Gastroesophageal sphincter (tissue), 4 donors: ENCODE data around the gene ZNF865. TPM values are rescaled to one million over a fixed set of nuclear protein-coding genes. Genes with fewer than 3 reads are reported as not detected.
"Not testable (repeated sequence)": the region's sequence is repeated elsewhere in the genome, so short reads cannot be mapped to it uniquely, and the experiment has no call there.

Experiments used
- ATAC-seq: fragments of 150-250 bp; one replicate; pipeline ENCODE4 v1.9.1; 2016; ENCODE audit warnings: mild to moderate bottlenecking, moderate library complexity
- H3K27ac ChIP-seq, 4 donors: fragments of 200-600 bp; sonication (generic) in 3 of 4; 1 replicate in 3 of 4; 2 replicates in 1 of 4; pipeline ENCODE4 v1.5.1; 2016 to 2019
- H3K27me3 ChIP-seq: fragments of 200-600 bp; sonication (generic); one replicate; pipeline ENCODE4 v1.5.1; 2019
- H3K36me3 ChIP-seq, 2 donors: fragments of 200-600 bp; sonication (generic); one replicate each; pipeline ENCODE4 v1.5.1; 2019; ENCODE audit warnings: control low read depth in 1 of 2
- H3K4me1 ChIP-seq, 3 donors: fragments of 200-600 bp; sonication (generic); 1 replicate in 2 of 3; 2 replicates in 1 of 3; pipeline ENCODE4 v1.5.1; 2016 to 2019; ENCODE audit warnings: control low read depth in 2 of 3
- H3K4me3 ChIP-seq, 2 donors: fragments of 200-600 bp; sonication (generic); one replicate each; pipeline ENCODE4 v1.5.1; 2019; ENCODE audit warnings: mild to moderate bottlenecking in 1 of 2, moderate library complexity in 1 of 2
- H3K9me3 ChIP-seq, 3 donors: fragments of 200-600 bp; sonication (generic); one replicate each; pipeline ENCODE4 v1.5.1; 2017 to 2019; ENCODE audit warnings: control low read depth in 2 of 3
- EP300 ChIP-seq: sonication (generic); formaldehyde crosslinking; IDR thresholded peaks from one replicate; pipeline ENCODE4 v1.6.1; 2017; ENCODE audit warnings: antibody characterized with exemption, mild to moderate bottlenecking
- POLR2A ChIP-seq, 2 donors: fragments of 450-650 bp; IDR thresholded peaks; one replicate each; pipeline ENCODE4 v1.6.1; 2017; ENCODE audit warnings: antibody characterized with exemption in 2 of 2, mild to moderate bottlenecking in 2 of 2, moderate library complexity in 1 of 2
- POLR2AphosphoS5 ChIP-seq: sonication (generic); formaldehyde crosslinking; IDR thresholded peaks from one replicate; pipeline ENCODE4 v1.6.1; 2017; ENCODE audit warnings: antibody characterized with exemption
- WGBS, 2 donors: methylation state at CpG; one replicate each; pipeline ENCODE4 v1.1.5; 2018; ENCODE audit warnings: low coverage in 1 of 2; 5-methylcytosine and 5-hydroxymethylcytosine counted together
- total RNA-seq, 4 donors: library from RNA; depleted of rRNA; stranded (reverse); fragments of >200 nt; gene quantifications; one replicate each; pipeline ENCODE4 v1.1.0, GENCODE V29; 2016
- TF ChIP-seq, protein P1 (sequence below), 4 experiments: fragments of 200-600 bp in 2 of 4; fragments of 450-650 bp in 2 of 4; sonication (generic) in 1 of 4; IDR thresholded peaks; one replicate each; pipeline ENCODE4 v1.5.1; 2017 to 2019; ENCODE audit warnings: antibody characterized with exemption in 4 of 4, mild to moderate bottlenecking in 2 of 4, moderate library complexity in 2 of 4

Gene ZNF865
- total RNA-seq, 4 donors from 2014 or later, result 4.6 to 12.0 (median 6.4) TPM

DNA sequence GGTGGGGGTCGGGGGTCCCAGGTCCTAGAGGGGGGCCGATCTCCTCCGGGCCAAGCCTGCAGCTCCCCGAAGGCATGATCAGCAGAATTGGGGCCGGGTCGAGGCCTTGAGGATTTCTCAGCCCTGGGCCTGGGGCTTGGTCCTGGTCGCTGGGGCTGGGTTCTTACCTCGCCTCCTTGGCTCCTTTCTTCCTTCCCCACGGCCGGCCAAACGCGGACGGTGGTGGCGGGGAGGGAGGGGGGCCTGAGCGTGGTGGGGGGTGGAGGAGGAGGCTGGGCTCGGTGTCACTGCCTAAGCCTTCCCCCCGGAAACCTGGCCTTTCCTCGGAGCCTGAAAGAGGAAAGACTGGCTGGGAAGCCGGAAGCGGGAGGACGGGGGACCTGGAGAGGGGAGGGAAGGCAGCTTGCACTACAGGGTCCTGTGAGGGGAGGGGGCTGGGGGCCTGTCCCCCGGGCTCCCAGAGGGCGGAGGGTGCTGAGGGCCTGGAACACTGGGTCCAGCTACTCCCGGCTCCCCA, 24.8 kb upstream of the ZNF865 start, which contains the start of gene ZNF579:
Gene ZNF579, minus strand, starts transcription at position 221 of the 517 bp plus-strand sequence. CDS start 1,209 bp downstream, outside the sequence.
- peaks cover 0 to 29% of the 10 kb centered on the region in 2 donors for H3K36me3 ChIP-seq
- H3K27ac ChIP-seq, result peak within 1 kb of the TSS; percentile 91 to 94 (median 92)
- peak; percentile 84 for ATAC-seq
- H3K4me1 ChIP-seq, result peaks cover 0 to 40% (median 8%) of the 10 kb centered on the region in 3 donors
- H3K4me3 ChIP-seq, result peak within 1 kb of the TSS; percentile 93 to 94
- TF ChIP-seq, protein P1, sequence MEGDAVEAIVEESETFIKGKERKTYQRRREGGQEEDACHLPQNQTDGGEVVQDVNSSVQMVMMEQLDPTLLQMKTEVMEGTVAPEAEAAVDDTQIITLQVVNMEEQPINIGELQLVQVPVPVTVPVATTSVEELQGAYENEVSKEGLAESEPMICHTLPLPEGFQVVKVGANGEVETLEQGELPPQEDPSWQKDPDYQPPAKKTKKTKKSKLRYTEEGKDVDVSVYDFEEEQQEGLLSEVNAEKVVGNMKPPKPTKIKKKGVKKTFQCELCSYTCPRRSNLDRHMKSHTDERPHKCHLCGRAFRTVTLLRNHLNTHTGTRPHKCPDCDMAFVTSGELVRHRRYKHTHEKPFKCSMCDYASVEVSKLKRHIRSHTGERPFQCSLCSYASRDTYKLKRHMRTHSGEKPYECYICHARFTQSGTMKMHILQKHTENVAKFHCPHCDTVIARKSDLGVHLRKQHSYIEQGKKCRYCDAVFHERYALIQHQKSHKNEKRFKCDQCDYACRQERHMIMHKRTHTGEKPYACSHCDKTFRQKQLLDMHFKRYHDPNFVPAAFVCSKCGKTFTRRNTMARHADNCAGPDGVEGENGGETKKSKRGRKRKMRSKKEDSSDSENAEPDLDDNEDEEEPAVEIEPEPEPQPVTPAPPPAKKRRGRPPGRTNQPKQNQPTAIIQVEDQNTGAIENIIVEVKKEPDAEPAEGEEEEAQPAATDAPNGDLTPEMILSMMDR (IDR thresholded peaks at IDR 0.05), result no peak
- TF ChIP-seq POLR2AphosphoS5 (peak; percentile 77), EP300 (no peak), POLR2A (IDR thresholded peaks at IDR 0.05) (no peak)
- no peaks in the 10 kb centered on the region for H3K9me3 ChIP-seq
- WGBS, 2 donors, result 0% methylated on average over 1 of the region's 24 CpGs; no CpG with 5 or more reads in 1 of the 2 donors
- peaks cover 2% of the 10 kb centered on the region for H3K27me3 ChIP-seq

DNA sequence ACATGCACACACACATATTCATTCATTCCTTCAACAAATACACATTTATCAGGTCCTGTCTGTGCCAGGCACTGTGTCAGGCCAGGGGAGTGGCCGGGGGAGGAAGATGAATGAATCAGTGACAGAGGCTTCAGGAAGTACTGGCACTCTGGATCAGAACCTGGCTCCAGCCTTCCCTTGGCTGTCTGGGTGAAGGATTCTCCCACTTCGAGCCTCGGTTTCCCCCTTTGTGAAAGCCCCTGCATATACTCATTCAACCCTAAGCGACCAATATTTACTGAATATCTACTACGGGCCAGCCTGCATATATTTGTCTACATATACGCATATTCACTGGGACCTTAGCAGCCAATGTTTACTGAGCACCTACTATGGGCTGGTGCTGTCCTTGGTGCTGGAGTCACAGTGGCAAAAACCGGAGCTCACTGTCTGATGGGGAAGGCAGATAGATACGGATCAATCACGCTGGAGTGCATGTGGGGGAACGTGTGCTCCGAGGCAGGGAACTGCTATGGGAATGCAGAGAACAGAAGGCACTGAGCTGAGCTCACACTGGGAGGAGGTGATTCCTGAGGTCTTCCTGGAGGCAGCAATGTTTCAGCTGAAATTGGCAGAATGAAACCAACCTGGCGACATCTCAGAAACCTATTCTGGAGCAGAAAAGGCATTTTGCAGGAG, 24.2 kb upstream of the ZNF865 start:
- ATAC-seq, result no peak
- TF ChIP-seq, protein P1 (IDR thresholded peaks at IDR 0.05), result no peak
- TF ChIP-seq POLR2AphosphoS5 (no peak), POLR2A (IDR thresholded peaks at IDR 0.05) (no peak), EP300 (no peak)
- no peaks in the 10 kb centered on the region for H3K9me3 ChIP-seq
- WGBS, 2 donors, result 27 to 29% methylated on average over 5 to 9 of the region's 12 CpGs
- H3K4me1 ChIP-seq, result peaks cover 0 to 46% (median 13%) of the 10 kb centered on the region in 3 donors
- peaks cover 0 to 29% of the 10 kb centered on the region in 2 donors for H3K36me3 ChIP-seq
- peaks cover 8% of the 10 kb centered on the region for H3K27me3 ChIP-seq
- peak overlapping the region; percentile 91 to 94 (median 92) for H3K27ac ChIP-seq
- H3K4me3 ChIP-seq, result peak overlapping the region; percentile 93 to 94

DNA sequence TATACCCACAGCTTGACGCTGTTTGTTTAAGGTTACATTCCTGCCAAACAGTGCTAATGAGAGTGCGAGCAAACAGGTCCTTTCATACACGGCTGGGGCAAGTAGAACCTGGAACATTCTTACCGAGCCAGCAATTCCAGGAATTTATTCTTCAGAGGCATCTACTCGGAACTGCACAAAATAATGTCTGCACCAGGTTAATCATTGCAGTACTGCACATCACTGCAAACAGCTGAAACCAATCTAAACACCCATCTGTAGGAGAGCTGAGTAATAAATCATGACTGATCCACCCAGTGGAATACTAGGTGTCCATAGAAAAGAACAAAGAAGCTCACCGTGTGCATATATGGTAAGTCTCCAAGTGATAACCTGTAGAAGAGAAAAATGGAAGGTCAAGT, 23.6 kb upstream of the ZNF865 start:
- Histone ChIP-seq H3K4me3 (no peak overlapping the region), H3K27me3 (peaks cover 8% of the 10 kb centered on the region), H3K36me3 (peaks cover 0 to 27% of the 10 kb centered on the region in 2 donors), H3K9me3 (no peaks in the 10 kb centered on the region), H3K4me1 (peaks cover 0 to 51% (median 18%) of the 10 kb centered on the region in 3 donors), H3K27ac (peak overlapping the region in 2 of 4 donors; percentile 92 to 93)
- TF ChIP-seq EP300 (no peak), POLR2AphosphoS5 (no peak), POLR2A (IDR thresholded peaks at IDR 0.05) (no peak)
- TF ChIP-seq, protein P1 (IDR thresholded peaks at IDR 0.05), result no peak
- 24 to 28% methylated on average over 3 to 6 of the region's 6 CpGs for WGBS, 2 donors
- ATAC-seq, result no peak

GRCh38 chr19:55582284-55582683, 23.2 kb upstream of the ZNF865 start:
- Histone ChIP-seq H3K4me1 (peaks cover 0 to 56% (median 23%) of the 10 kb centered on the region in 3 donors), H3K36me3 (peaks cover 0 to 22% of the 10 kb centered on the region in 2 donors)
- not testable (repeated sequence) for H3K27ac ChIP-seq, H3K4me3 ChIP-seq, H3K27me3 ChIP-seq, ATAC-seq, H3K9me3 ChIP-seq
- WGBS, 2 donors, result 59% methylated on average over 3 of the region's 4 CpGs; no CpG with 5 or more reads in 1 of the 2 donors

GRCh38 chr19:55583897-55584296, 21.6 kb upstream of the ZNF865 start:
- WGBS, 2 donors, result 66% methylated on average over 7 to 8 of the region's 8 CpGs
- H3K36me3 ChIP-seq, H3K27me3 ChIP-seq, H3K9me3 ChIP-seq, H3K4me3 ChIP-seq, ATAC-seq, H3K27ac ChIP-seq: not testable (repeated sequence)
- H3K4me1 ChIP-seq, result peaks cover 0 to 62% (median 25%) of the 10 kb centered on the region in 3 donors

DNA sequence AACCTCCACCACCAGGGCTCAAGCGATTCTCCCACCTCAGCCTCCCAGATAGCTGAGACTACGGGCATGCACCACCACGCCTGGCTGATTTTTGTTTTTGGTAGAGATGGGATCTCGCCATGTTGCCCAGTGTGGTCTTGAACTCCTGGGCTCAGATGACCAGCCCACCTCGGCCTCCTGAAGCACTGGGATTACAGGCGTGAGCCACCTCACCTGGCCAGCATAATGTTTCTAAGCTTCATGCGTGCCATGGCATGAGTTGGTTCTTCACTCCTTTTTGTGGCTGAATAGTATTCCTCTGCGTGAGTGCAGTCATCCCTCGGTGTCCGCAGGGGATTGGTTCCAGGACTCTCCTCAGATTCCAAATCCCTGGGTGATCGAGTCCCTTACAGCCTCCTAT, 20.6 kb upstream of the ZNF865 start:
- 82% methylated on average over 8 of the region's 11 CpGs; no CpG with 5 or more reads in 1 of the 2 donors for WGBS, 2 donors
- Histone ChIP-seq H3K27me3 (peaks cover 8% of the 10 kb centered on the region), H3K27ac (no peak overlapping the region)

More for the DNA sequence above, 20.6 kb upstream of the ZNF865 start:
- TF ChIP-seq, protein P1 (IDR thresholded peaks at IDR 0.05), result no peak
- no peak for TF ChIP-seq EP300
- no peak for TF ChIP-seq POLR2A (IDR thresholded peaks at IDR 0.05)
- no peak for TF ChIP-seq POLR2AphosphoS5
- no peaks in the 10 kb centered on the region for H3K9me3 ChIP-seq
- H3K4me3 ChIP-seq, result no peak overlapping the region
- H3K4me1 ChIP-seq, result peaks cover 0 to 52% (median 22%) of the 10 kb centered on the region in 3 donors
- no peak for ATAC-seq
- H3K36me3 ChIP-seq, result no peaks in the 10 kb centered on the region
